HCT116 (cell line): ENCODE results near the gene LRRN2. TPM values are rescaled to one million over a fixed set of nuclear protein-coding genes. Genes with fewer than 3 reads are reported as not detected.

Source experiments
- ATAC-seq: fragments of 200-7000 bp; cut with Tn5 transposase; 2 replicates; pipeline ENCODE4 v1.9.1; 2020; ENCODE audit warnings: mild to moderate bottlenecking, moderate library complexity
- BruUV-seq: library from RNA; stranded (reverse); fragments of 400-500 nt; replicated peaks from 2 replicates; lab custom pipeline; 2021; lab: Mats Ljungman, UMichigan
- CTCF ChIA-PET: fragments of 300-600 bp; sonication (Branson Sonifier 250); formaldehyde crosslinking; loops from one replicate; lab custom pipeline; 2021; ENCODE audit warnings: antibody characterized with exemption; lab: Charles Lee
- POLR2A ChIA-PET: fragments of 300-600, 350-600 bp; sonication (Branson Sonifier 250); formaldehyde crosslinking; loops from one replicate; lab custom pipeline; 2021; ENCODE audit warnings: antibody characterized with exemption; lab: Charles Lee
- RAD21 ChIA-PET, 2 experiments: fragments of 300-600 bp; sonication (Branson Sonifier 250); formaldehyde crosslinking; loops; one replicate each; lab custom pipeline; 2023; ENCODE audit warnings: low total read pairs in 2 of 2; ENCODE audit not compliant: uncharacterized antibody in 2 of 2, unreplicated experiment in 2 of 2, low non-redundant PET in 1 of 2; lab: Charles Lee
- DNase-seq: peaks from one replicate; pipeline ENCODE4 v3.0.0-alpha.2; 2010; ENCODE audit warnings: low read depth, low spot score
- H2AFZ ChIP-seq: fragments of 200-600 bp; shearing (Covaris generic), sonication (generic); 2 replicates; pipeline ENCODE4 v1.6.1; 2017; ENCODE audit warnings: low read depth, mixed run types, mixed read lengths, antibody characterized with exemption, low read length; ENCODE audit not compliant: poor library complexity, severe bottlenecking
- H3K27ac ChIP-seq: 2 replicates; pipeline ENCODE4 v1.5.1; 2012; ENCODE audit warnings: low read depth, low read length
- H3K27me3 ChIP-seq: fragments of 200-600 bp; sonication (generic); 2 replicates; pipeline ENCODE4 v1.6.1; 2016; ENCODE audit warnings: mixed run types, low read length, mixed read lengths; ENCODE audit not compliant: insufficient read depth
- H3K36me3 ChIP-seq, 2 experiments: fragments of 200-500 bp in 1 of 2; fragments of 200-600 bp in 1 of 2; sonication (Bioruptor generic) in 1 of 2; sonication (generic) in 1 of 2; 2 replicates each; pipeline versions ENCODE4 v1.5.1 to v1.6.1; 2014 to 2016; ENCODE audit warnings: low read length in 2 of 2, inconsistent platforms in 1 of 2, mixed read lengths in 1 of 2, mixed run types in 1 of 2; ENCODE audit not compliant: insufficient read depth in 2 of 2, control insufficient read depth in 1 of 2
- H3K4me1 ChIP-seq, 2 experiments: fragments of 200-600 bp in 1 of 2; sonication (generic) in 1 of 2; 2 replicates each; pipeline versions ENCODE4 v1.5.1 to v1.6.1; 2012 to 2017; ENCODE audit warnings: low read length in 2 of 2, inconsistent platforms in 1 of 2, mild to moderate bottlenecking in 1 of 2, mixed read lengths in 1 of 2, mixed run types in 1 of 2, moderate library complexity in 1 of 2; ENCODE audit not compliant: insufficient read depth in 2 of 2, control insufficient read depth in 1 of 2
- H3K4me2 ChIP-seq: fragments of 200-600 bp; sonication (generic); 2 replicates; pipeline ENCODE4 v1.6.1; 2017; ENCODE audit warnings: mixed run types, low read length, mixed read lengths
- H3K4me3 ChIP-seq, 2 experiments: fragments of 200-600 bp in 1 of 2; sonication (generic) in 1 of 2; replicated peaks in 1 of 2; 2 replicates each; pipeline ENCODE4 v1.5.1; 2011 to 2016; ENCODE audit warnings: low read length in 2 of 2, control low read depth in 1 of 2, low read depth in 1 of 2, mild to moderate bottlenecking in 1 of 2, mixed read lengths in 1 of 2, mixed run types in 1 of 2
- H3K79me2 ChIP-seq: fragments of 200-600 bp; sonication (generic); 2 replicates; pipeline ENCODE4 v1.6.1; 2017; ENCODE audit warnings: mild to moderate bottlenecking, mixed run types, low read length, moderate library complexity, mixed read lengths; ENCODE audit not compliant: insufficient read depth
- H3K9ac ChIP-seq: fragments of 200-600 bp; sonication (generic); 2 replicates; pipeline ENCODE4 v1.6.1; 2016; ENCODE audit warnings: low read length, mixed read lengths
- H3K9me2 ChIP-seq: fragments of 200-600 bp; sonication (generic), shearing (Covaris generic); 2 replicates; pipeline ENCODE4 v1.6.1; 2017; ENCODE audit warnings: mixed run types, mild to moderate bottlenecking, moderate library complexity; ENCODE audit not compliant: insufficient read depth
- H3K9me3 ChIP-seq, 2 experiments: fragments of 200-500 bp in 1 of 2; fragments of 200-600 bp in 1 of 2; sonication (Bioruptor generic) in 1 of 2; sonication (generic) in 1 of 2; 2 replicates each; pipeline ENCODE4 v1.6.1; 2014 to 2017; ENCODE audit warnings: low read length in 2 of 2, mixed read lengths in 2 of 2, inconsistent platforms in 1 of 2, low read depth in 1 of 2, mild to moderate bottlenecking in 1 of 2, mixed run types in 1 of 2, moderate library complexity in 1 of 2; ENCODE audit not compliant: control insufficient read depth in 1 of 2, insufficient read depth in 1 of 2
- H4K20me1 ChIP-seq: fragments of 200-600 bp; sonication (generic), shearing (Covaris generic); 2 replicates; pipeline ENCODE4 v1.6.1; 2017; ENCODE audit warnings: mixed run types, mild to moderate bottlenecking, moderate library complexity; ENCODE audit not compliant: insufficient read depth
- CBX3 ChIP-seq: IDR thresholded peaks from 2 replicates; pipeline ENCODE4 v1.6.1; 2012; ENCODE audit warnings: low read depth
- ELF1 ChIP-seq: IDR thresholded peaks from 2 replicates; pipeline ENCODE4 v1.6.1; 2012; ENCODE audit warnings: low read depth, borderline replicate concordance
- EZH2 ChIP-seq: fragments of 200-600 bp; sonication (generic); IDR thresholded peaks from 2 replicates; pipeline ENCODE4 v1.6.1; 2017; ENCODE audit warnings: antibody characterized with exemption, mixed run types
- RAD21 ChIP-seq: IDR thresholded peaks from 2 replicates; pipeline ENCODE4 v1.6.1; 2012; ENCODE audit warnings: low read depth, mild to moderate bottlenecking
- intact Hi-C: fragments of 100-400 bp; cut with micrococcal nuclease; formaldehyde crosslinking; loops from 2 replicates; pipeline ENCODE4 v1.10.0; 2022
- total RNA-seq: library from RNA; stranded (reverse); gene quantifications from one replicate; pipeline ENCODE4 v1.2.1, GENCODE V29; 2021; ENCODE audit not compliant: unreplicated experiment
- TF ChIP-seq, protein P1 (sequence below): IDR thresholded peaks from 2 replicates; pipeline ENCODE4 v1.6.1; 2011; ENCODE audit warnings: mild to moderate bottlenecking, low read length, moderate library complexity; ENCODE audit not compliant: insufficient replicate concordance; ENCODE audit errors: extremely low read depth
- TF ChIP-seq, protein P2 (sequence below): IDR thresholded peaks from 2 replicates; pipeline ENCODE4 v1.6.1; 2012

LRRN2 gene
- total RNA-seq, 1 experiment from 2014 or later: 3.2 TPM

DNA sequence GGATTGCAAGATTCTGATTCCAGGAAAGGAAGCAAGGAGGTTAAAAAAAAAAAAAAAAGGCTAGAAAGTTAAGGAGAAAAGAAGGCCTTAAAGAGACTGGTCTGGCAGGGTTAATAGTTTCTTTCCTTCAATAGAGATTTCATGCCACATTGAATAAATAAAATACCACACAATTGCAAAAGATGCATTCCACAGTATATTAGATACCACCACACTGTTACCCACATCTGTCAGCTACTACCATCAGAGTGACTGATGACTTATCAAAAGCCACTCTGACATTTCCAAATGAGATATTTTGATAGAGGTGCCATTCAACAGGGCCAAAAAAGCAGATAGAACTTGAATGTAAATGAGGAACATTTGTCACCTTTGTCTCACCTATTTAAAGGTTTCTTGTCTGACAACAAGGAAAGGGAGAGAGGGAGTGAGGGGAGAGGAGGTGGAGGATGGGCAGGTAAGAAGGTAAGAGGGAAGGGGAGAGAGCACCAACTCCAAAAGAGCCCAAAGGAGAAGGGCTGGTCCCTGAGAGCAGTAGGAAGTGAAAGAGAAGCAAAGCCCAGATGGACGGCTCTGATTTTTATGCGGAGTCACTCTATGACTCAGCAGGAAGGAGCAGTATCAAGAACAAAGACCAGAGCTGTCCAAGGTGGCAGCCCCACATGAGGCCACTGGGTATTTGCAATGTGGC, 38.3 kb downstream of the LRRN2 start (continued):
- TF ChIP-seq, protein P1, sequence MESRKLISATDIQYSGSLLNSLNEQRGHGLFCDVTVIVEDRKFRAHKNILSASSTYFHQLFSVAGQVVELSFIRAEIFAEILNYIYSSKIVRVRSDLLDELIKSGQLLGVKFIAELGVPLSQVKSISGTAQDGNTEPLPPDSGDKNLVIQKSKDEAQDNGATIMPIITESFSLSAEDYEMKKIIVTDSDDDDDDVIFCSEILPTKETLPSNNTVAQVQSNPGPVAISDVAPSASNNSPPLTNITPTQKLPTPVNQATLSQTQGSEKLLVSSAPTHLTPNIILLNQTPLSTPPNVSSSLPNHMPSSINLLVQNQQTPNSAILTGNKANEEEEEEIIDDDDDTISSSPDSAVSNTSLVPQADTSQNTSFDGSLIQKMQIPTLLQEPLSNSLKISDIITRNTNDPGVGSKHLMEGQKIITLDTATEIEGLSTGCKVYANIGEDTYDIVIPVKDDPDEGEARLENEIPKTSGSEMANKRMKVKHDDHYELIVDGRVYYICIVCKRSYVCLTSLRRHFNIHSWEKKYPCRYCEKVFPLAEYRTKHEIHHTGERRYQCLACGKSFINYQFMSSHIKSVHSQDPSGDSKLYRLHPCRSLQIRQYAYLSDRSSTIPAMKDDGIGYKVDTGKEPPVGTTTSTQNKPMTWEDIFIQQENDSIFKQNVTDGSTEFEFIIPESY: no peak
- no peak for TF ChIP-seq RAD21

DNA sequence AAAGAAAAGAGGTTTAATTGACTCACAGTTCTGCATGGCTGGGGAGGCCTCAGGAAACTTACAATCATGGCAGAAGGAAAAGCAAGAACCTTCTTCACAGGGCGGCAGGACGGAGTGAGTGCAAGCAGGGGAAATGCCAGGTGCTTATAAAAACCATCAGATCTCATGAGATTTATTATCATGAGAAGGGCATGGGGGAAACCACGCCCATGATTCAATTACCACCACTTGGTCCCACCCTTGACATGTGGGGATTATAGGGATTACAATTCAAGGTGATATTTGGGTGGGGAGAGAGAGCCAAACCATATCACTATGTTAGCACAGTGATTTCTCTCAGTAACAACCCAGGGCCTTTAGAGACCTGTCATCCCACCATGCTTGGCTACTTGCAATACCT, 39.9 kb downstream of the LRRN2 start:
- no peak overlapping the region for H3K4me3 ChIP-seq
- H3K27ac ChIP-seq: no peak overlapping the region
- H3K9me3 ChIP-seq: no peaks in the 10 kb centered on the region
- H3K4me2 ChIP-seq: no peak overlapping the region
- no peaks in the 10 kb centered on the region for H3K9me2 ChIP-seq
- CTCF ChIA-PET: no interaction called here
- no peaks in the 10 kb centered on the region for H3K36me3 ChIP-seq
- no peak for ATAC-seq
- H3K4me1 ChIP-seq: peaks cover 4 to 13% of the 10 kb centered on the region in 2 experiments; a peak in 3 of 4 replicates
- H4K20me1 ChIP-seq: no peaks in the 10 kb centered on the region
- H3K79me2 ChIP-seq: no peaks in the 10 kb centered on the region
- DNase-seq: no peak
- RAD21 ChIA-PET: no interaction called here
- H2AFZ ChIP-seq: no peak overlapping the region
- TF ChIP-seq, protein P2, sequence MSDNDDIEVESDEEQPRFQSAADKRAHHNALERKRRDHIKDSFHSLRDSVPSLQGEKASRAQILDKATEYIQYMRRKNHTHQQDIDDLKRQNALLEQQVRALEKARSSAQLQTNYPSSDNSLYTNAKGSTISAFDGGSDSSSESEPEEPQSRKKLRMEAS: no peak
- TF ChIP-seq RAD21: no peak
- no peak for TF ChIP-seq ELF1
- TF ChIP-seq EZH2: no peak
- no peak for TF ChIP-seq CBX3
- no TSS peak for BruUV-seq
- no peak overlapping the region for H3K9ac ChIP-seq
- no peaks in the 10 kb centered on the region for H3K27me3 ChIP-seq
- POLR2A ChIA-PET: no interaction called here
- intact Hi-C loops: no loop called here
